Fibroblast of lung (primary cell): ENCODE results near the gene TIGD4. TPM values are rescaled to one million over a fixed set of nuclear protein-coding genes. Genes with fewer than 3 reads are reported as not detected.

Experiments
- DNase-seq, 2 donors: peaks; one replicate each; pipeline versions ENCODE4 v3.0.0 to v3.0.0-alpha.2; 2010; ENCODE audit warnings: low read depth in 2 of 2
- H2AFZ ChIP-seq: 2 replicates; pipeline ENCODE4 v1.5.1; 2012; ENCODE audit warnings: low read length, control low read depth, inconsistent platforms
- H3K27ac ChIP-seq: 2 replicates; pipeline ENCODE4 v1.5.1; 2011; ENCODE audit warnings: low read length, control low read depth; ENCODE audit not compliant: insufficient read depth
- H3K27me3 ChIP-seq: 2 replicates; pipeline ENCODE4 v1.5.1; 2011; ENCODE audit warnings: mild to moderate bottlenecking, low read length; ENCODE audit not compliant: control insufficient read depth, insufficient read depth
- H3K36me3 ChIP-seq: 2 replicates; pipeline ENCODE4 v1.5.1; 2011; ENCODE audit warnings: low read length; ENCODE audit not compliant: control insufficient read depth, insufficient read depth
- H3K4me1 ChIP-seq: 2 replicates; pipeline ENCODE4 v1.5.1; 2011; ENCODE audit warnings: low read length; ENCODE audit not compliant: control insufficient read depth, insufficient read depth; ENCODE audit errors: extremely low read depth
- H3K4me2 ChIP-seq: 2 replicates; pipeline ENCODE4 v1.5.1; 2011; ENCODE audit warnings: low read length, control low read depth; ENCODE audit not compliant: insufficient read depth; ENCODE audit errors: extremely low read depth
- H3K4me3 ChIP-seq, 4 experiments: fragments of 200-600 bp in 1 of 4; sonication (generic) in 1 of 4; replicated peaks in 1 of 4; 2 replicates each; pipeline ENCODE4 v1.5.1; 2011 to 2016; ENCODE audit warnings: low read length in 4 of 4, low read depth in 3 of 4, mild to moderate bottlenecking in 3 of 4, control low read depth in 2 of 4, inconsistent platforms in 1 of 4, mixed read lengths in 1 of 4; ENCODE audit not compliant: insufficient read depth in 1 of 4; ENCODE audit errors: control extremely low read depth in 1 of 4
- H3K79me2 ChIP-seq: 2 replicates; pipeline ENCODE4 v1.5.1; 2012; ENCODE audit warnings: mild to moderate bottlenecking, low read length, inconsistent platforms; ENCODE audit not compliant: control insufficient read depth, insufficient read depth
- H3K9ac ChIP-seq: 2 replicates; pipeline ENCODE4 v1.5.1; 2011; ENCODE audit warnings: mild to moderate bottlenecking, low read length, control low read depth; ENCODE audit not compliant: insufficient read depth
- H3K9me3 ChIP-seq: 2 replicates; pipeline ENCODE4 v1.5.1; 2012; ENCODE audit warnings: low read depth, low read length; ENCODE audit not compliant: control insufficient read depth, insufficient read depth
- H4K20me1 ChIP-seq: 2 replicates; pipeline ENCODE4 v1.5.1; 2011; ENCODE audit warnings: low read length; ENCODE audit not compliant: control insufficient read depth, insufficient read depth; ENCODE audit errors: extremely low read depth
- CTCF ChIP-seq, 2 donors: IDR thresholded peaks in 1 of 2; conservative IDR thresholded peaks in 1 of 2; 1 replicate in 1 of 2; 2 replicates in 1 of 2; pipeline ENCODE4 v1.5.1; 2011 to 2012; ENCODE audit warnings: low read length in 2 of 2, control low read depth in 1 of 2, inconsistent platforms in 1 of 2, low read depth in 1 of 2, mild to moderate bottlenecking in 1 of 2
- EZH2 ChIP-seq: IDR thresholded peaks from 2 replicates; pipeline ENCODE4 v1.5.1; 2012; ENCODE audit warnings: low read length, control low read depth, mild to moderate bottlenecking; ENCODE audit errors: missing control alignments
- polyA plus RNA-seq, 2 donors: library from polyadenylated mRNA; depleted of rRNA in 1 of 2; stranded (reverse) in 1 of 2; unstranded in 1 of 2; fragments of >200 nt; gene quantifications; 2 replicates each; pipeline ENCODE4 v1.2.1, GENCODE V29; 2011 to 2012; ENCODE audit warnings: missing spikeins in 1 of 2
- total RNA-seq: library from RNA; depleted of rRNA; stranded (reverse); fragments of >200 nt; gene quantifications from 2 replicates; pipeline ENCODE4 v1.2.1, GENCODE V29; 2014

The TIGD4 gene
- total and polyA plus RNA-seq, 2 donors (not counting 1 experiment from before 2014, with no cell fraction given), result under 0.01 to 0.08 TPM

- H3K79me2 ChIP-seq, result peaks cover 26% of the 10 kb centered on the region
- H3K4me2 ChIP-seq, result no peak overlapping the region
- no peaks in the 10 kb centered on the region for H4K20me1 ChIP-seq
- no peak for TF ChIP-seq CTCF (conservative IDR thresholded peaks at IDR 0.05 in 1 of 2, IDR thresholded peaks at IDR 0.05 in 1 of 2; ENCODE audit: low read depth in 1 of 2, low read length in 2 of 2)
- TF ChIP-seq EZH2, result no peak
- no peak overlapping the region for H3K4me3 ChIP-seq
- H2AFZ ChIP-seq, result no peak overlapping the region
- H3K36me3 ChIP-seq, result no peaks in the 10 kb centered on the region
- H3K9me3 ChIP-seq, result no peaks in the 10 kb centered on the region
- peaks cover 2% of the 10 kb centered on the region for H3K4me1 ChIP-seq
- H3K27me3 ChIP-seq, result no peaks in the 10 kb centered on the region
- no peak overlapping the region for H3K27ac ChIP-seq
- no peak overlapping the region for H3K9ac ChIP-seq
- no peak for DNase-seq
Measured at GRCh38 chr4:152777488-152777887, 2.0 kb downstream of the TIGD4 start.

GRCh38 chr4:152776352-152776751, 3.2 kb downstream of the TIGD4 start:
- Histone ChIP-seq H3K27ac (no peak overlapping the region), H3K9ac (no peak overlapping the region), H3K27me3 (no peaks in the 10 kb centered on the region), H3K4me2 (no peak overlapping the region), H2AFZ (no peak overlapping the region), H3K36me3 (no peaks in the 10 kb centered on the region), H4K20me1 (no peaks in the 10 kb centered on the region), H3K79me2 (peaks cover 15% of the 10 kb centered on the region), H3K4me3 (no peak overlapping the region), H3K4me1 (no peaks in the 10 kb centered on the region), H3K9me3 (no peaks in the 10 kb centered on the region)
- peak in 1 of 2 donors; percentile 34 for DNase-seq
- TF ChIP-seq CTCF (conservative IDR thresholded peaks at IDR 0.05 in 1 of 2, IDR thresholded peaks at IDR 0.05 in 1 of 2; ENCODE audit: low read depth in 1 of 2, low read length in 2 of 2) (no peak), EZH2 (no peak)

- no peaks in the 10 kb centered on the region for H3K36me3 ChIP-seq
- no peak overlapping the region for H3K4me2 ChIP-seq
- no peak overlapping the region for H3K27ac ChIP-seq
- H4K20me1 ChIP-seq, result no peaks in the 10 kb centered on the region
- no peak overlapping the region for H3K4me3 ChIP-seq
- H3K27me3 ChIP-seq, result no peaks in the 10 kb centered on the region
- no peak overlapping the region for H3K9ac ChIP-seq
- H3K79me2 ChIP-seq, result no peaks in the 10 kb centered on the region
- no peak overlapping the region for H2AFZ ChIP-seq
- DNase-seq, result no peak
- TF ChIP-seq CTCF (conservative IDR thresholded peaks at IDR 0.05 in 1 of 2, IDR thresholded peaks at IDR 0.05 in 1 of 2; ENCODE audit: low read depth in 1 of 2, low read length in 2 of 2) (no peak), EZH2 (no peak)
- no peaks in the 10 kb centered on the region for H3K4me1 ChIP-seq
- H3K9me3 ChIP-seq, result no peaks in the 10 kb centered on the region
Measured at GRCh38 chr4:152773953-152774352, 5.6 kb downstream of the TIGD4 start.
